ENCODE data around the gene ERICH6. TPM values are rescaled to one million over a fixed set of nuclear protein-coding genes. Genes with fewer than 3 reads are reported as not detected.

ERICH6 gene
- total and polyA plus RNA-seq, 10 of the 15 experiments (the other 5 are each of a cell fraction or from before 2014, with no cell fraction given): 0.04 to 0.40 (median 0.22) TPM; not detected in 6

DNA sequence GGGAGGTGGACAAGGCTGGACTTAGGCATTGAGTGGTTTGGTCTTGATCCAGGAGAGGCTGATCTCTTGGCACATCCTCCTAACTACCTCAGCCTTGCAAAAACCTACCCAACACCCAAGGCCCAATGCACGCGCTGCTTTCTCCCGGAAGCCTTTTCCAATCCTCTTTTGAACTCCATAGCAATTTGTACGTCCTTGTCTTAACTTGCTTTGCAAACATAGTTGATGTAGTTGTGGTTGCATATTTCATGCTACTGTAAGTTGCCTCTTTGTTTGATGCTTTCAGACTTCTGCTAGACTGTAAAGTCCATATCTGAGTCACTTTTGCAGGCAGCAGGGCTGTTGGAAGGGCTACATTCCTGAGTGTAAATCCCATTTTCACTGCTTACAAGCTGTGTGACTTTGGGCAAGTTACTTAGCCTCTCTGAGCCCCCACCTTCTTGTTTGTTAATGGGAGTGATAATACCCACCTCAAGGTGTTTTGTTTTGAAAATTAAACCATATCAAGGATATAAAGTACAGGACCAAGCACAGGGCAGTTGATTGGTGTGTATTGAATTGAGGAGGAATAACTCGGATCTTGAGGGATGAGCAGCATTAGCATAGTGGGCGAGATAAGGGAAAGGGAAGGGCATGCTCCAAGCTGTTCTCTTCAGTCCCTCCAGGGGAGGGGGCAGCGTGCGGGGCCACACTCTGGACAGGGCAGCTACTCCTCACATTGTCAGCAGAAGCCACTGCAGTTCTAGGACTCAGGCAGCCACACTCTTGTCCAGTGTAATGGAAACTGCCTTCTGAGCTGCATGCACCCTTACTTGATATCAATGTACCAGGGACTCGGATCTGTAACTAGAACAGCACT, 30.4 kb upstream of the ERICH6 start:
- CTCF ChIA-PET: interaction anchor here (0.6 kb wide), 1 partner anchor 137 kb away, joined by 4 read pairs; no protein-coding TSS in a partner anchor
- ATAC-seq (no peak), FAIRE-seq (no peak), DNase-seq (ENCODE audit: low read depth, low spot score) (no peak)
- TF ChIP-seq NBN (IDR thresholded peaks at IDR 0.05) (no peak), DPF2 (IDR thresholded peaks at IDR 0.05) (no peak), PAX5 (IDR thresholded peaks at IDR 0.05; ENCODE audit: borderline replicate concordance, low read depth, low read length) (no peak), GABPA (IDR thresholded peaks at IDR 0.05; ENCODE audit: low read depth) (no peak), ZNF622 (IDR thresholded peaks at IDR 0.05) (no peak), CHD1 (IDR thresholded peaks at IDR 0.05; ENCODE audit: low read depth, low read length) (no peak), YY1 (IDR thresholded peaks at IDR 0.05; ENCODE audit: low read depth, low read length) (no peak), FOXK2 (IDR thresholded peaks at IDR 0.05) (no peak), CTCF (IDR thresholded peaks at IDR 0.05 in 2 of 3, conservative IDR thresholded peaks at IDR 0.05 in 1 of 3; ENCODE audit: control insufficient read depth in 2 of 3, extremely low read depth in 1 of 3, insufficient read depth in 1 of 3, low read depth in 3 of 3, low read length in 3 of 3) (no peak)
- RAD21 ChIA-PET (ENCODE audit: unreplicated experiment): interaction anchor here (0.8 to 1.6 kb wide), 3 partner anchors 26 to 206 kb away, joined by 3 read pairs; no protein-coding TSS in a partner anchor
- no peak overlapping the region for H3K9ac ChIP-seq (ENCODE audit: control insufficient read depth, insufficient read depth, low read length)
- peaks cover 14% of the 10 kb centered on the region for H3K4me1 ChIP-seq (ENCODE audit: control insufficient read depth, insufficient read depth, low read length)
- POLR2A ChIA-PET: interaction anchor here (1.1 to 1.2 kb wide), 3 partner anchors 11 to 29 kb away, joined by 3 to 5 read pairs (median 4); partner anchors contain the start of gene SIAH2
- SMC1A ChIA-PET (ENCODE audit: uncharacterized antibody, unreplicated experiment): interaction anchor here (1.1 to 2.8 kb wide), 3 partner anchors 13 to 30 kb away, joined by 3 to 11 read pairs (median 3); no protein-coding TSS in a partner anchor
- H3K36me3 ChIP-seq (ENCODE audit: control insufficient read depth in 2 of 2, insufficient read depth in 2 of 2, low read length in 1 of 2): no peaks in the 10 kb centered on the region; a peak in 1 of 4 replicates
- no peaks in the 10 kb centered on the region for H3K27me3 ChIP-seq (replicated peaks in 1 of 2; ENCODE audit: control insufficient read depth in 2 of 2, insufficient read depth in 2 of 2, low read length in 1 of 2)
- H4K20me1 ChIP-seq (ENCODE audit: control insufficient read depth, insufficient read depth): no peaks in the 10 kb centered on the region
- no peaks in the 10 kb centered on the region; the same call in 1 of the 2 replicates for H3K79me2 ChIP-seq (ENCODE audit: control insufficient read depth, insufficient read depth, low read length)
- no peak overlapping the region for H3K4me3 ChIP-seq
- 96% methylated on average over 9 of the region's 9 CpGs for WGBS (ENCODE audit: insufficient coverage, insufficient replicate concordance, low lambda C conversion rate, missing lambda C conversion rate)
- intact Hi-C loops (cut with micrococcal nuclease; ENCODE audit: unreplicated experiment): no loop called here
- in situ Hi-C loops (cut with MboI): no loop called here
- no peak overlapping the region for H2AFZ ChIP-seq (ENCODE audit: control insufficient read depth, low read depth, low read length)
- no peak overlapping the region for H3K4me2 ChIP-seq (ENCODE audit: control insufficient read depth, insufficient read depth)
- no TSS peak for BruUV-seq (replicated peaks)
- H3K27ac ChIP-seq (ENCODE audit: control insufficient read depth, insufficient read depth): no peak overlapping the region
- H3K9me3 ChIP-seq (replicated peaks; ENCODE audit: control insufficient read depth, insufficient read depth, low read length): no peaks in the 10 kb centered on the region
